HepG2 (cell line): ENCODE results near the gene TCF25. TPM values are rescaled to one million over a fixed set of nuclear protein-coding genes. Genes with fewer than 3 reads are reported as not detected.

ENCODE experiments used
- CSRNP1 ChIP-seq: sonication (generic); formaldehyde crosslinking; IDR thresholded peaks from 2 replicates; pipeline ENCODE4 v1.8.1; 2023; ENCODE audit warnings: mild to moderate bottlenecking, missing genetic modification reagents
- DRAP1 ChIP-seq: IDR thresholded peaks from 2 replicates; pipeline ENCODE4 v1.6.1; 2016; ENCODE audit warnings: missing genetic modification reagents, missing compliant biosample characterization
- GTF2F1 ChIP-seq: fragments of 150-350 bp; IDR thresholded peaks from 2 replicates; pipeline ENCODE4 v1.6.1; 2014; ENCODE audit warnings: low read length
- HNRNPH1 ChIP-seq: fragments of 200-400 bp; formaldehyde crosslinking; optimal IDR thresholded peaks from 2 replicates; pipeline ENCODE3; 2017; ENCODE audit warnings: mild to moderate bottlenecking, low read depth, low read length
- KDM4B ChIP-seq: sonication (generic); formaldehyde crosslinking; IDR thresholded peaks from 2 replicates; pipeline ENCODE4 v1.4.0; 2020; ENCODE audit warnings: missing genetic modification reagents
- KMT2A ChIP-seq: sonication (generic); formaldehyde crosslinking; IDR thresholded peaks from 2 replicates; pipeline ENCODE4 v1.4.0; 2020; ENCODE audit warnings: missing genetic modification reagents
- RBFOX2 ChIP-seq: fragments of 200-400 bp; formaldehyde crosslinking; IDR thresholded peaks from 2 replicates; pipeline ENCODE4 v1.6.1; 2017; ENCODE audit warnings: low read depth, mild to moderate bottlenecking, low read length
- REST ChIP-seq, 2 experiments: IDR thresholded peaks; 2 replicates each; pipeline ENCODE4 v1.6.1; 2011 to 2012; ENCODE audit warnings: low read length in 2 of 2, borderline replicate concordance in 1 of 2, low read depth in 1 of 2, mild to moderate bottlenecking in 1 of 2, moderate library complexity in 1 of 2
- SP140L ChIP-seq: sonication (generic); formaldehyde crosslinking; IDR thresholded peaks from 2 replicates; pipeline ENCODE4 v1.4.0; 2020; ENCODE audit warnings: missing genetic modification reagents, borderline replicate concordance
- TFDP2 ChIP-seq: sonication (generic); formaldehyde crosslinking; IDR thresholded peaks from 2 replicates; pipeline ENCODE4 v1.4.0; 2020; ENCODE audit warnings: missing genetic modification reagents
- THAP11 ChIP-seq: IDR thresholded peaks from 2 replicates; pipeline ENCODE4 v1.6.1; 2016; ENCODE audit warnings: missing biosample characterization, missing genetic modification reagents
- ZNF275 ChIP-seq: sonication (generic); formaldehyde crosslinking; IDR thresholded peaks from 2 replicates; pipeline ENCODE4 v1.8.0; 2022; ENCODE audit warnings: missing genetic modification reagents, mild to moderate bottlenecking, inconsistent platforms, borderline replicate concordance
- ZNF572 ChIP-seq: sonication (generic); formaldehyde crosslinking; IDR thresholded peaks from 2 replicates; pipeline ENCODE4 v1.5.1; 2020; ENCODE audit warnings: mild to moderate bottlenecking, missing genetic modification reagents
- ZNF83 ChIP-seq: sonication (generic); formaldehyde crosslinking; IDR thresholded peaks from 2 replicates; pipeline ENCODE4 v1.4.0; 2020; ENCODE audit warnings: missing genetic modification reagents, mild to moderate bottlenecking, borderline replicate concordance
- ZSCAN9 ChIP-seq: IDR thresholded peaks from 2 replicates; pipeline ENCODE4 v1.6.1; 2016; ENCODE audit warnings: borderline replicate concordance
- polyA plus RNA-seq, 8 experiments: library from polyadenylated mRNA; depleted of rRNA in 3 of 8; stranded (reverse) in 7 of 8; unstranded in 1 of 8; fragments of >200 nt; fragmentation: Illumina TruSeq in 4 of 8; extraction: Trizol in 4 of 8; gene quantifications; 2 replicates each; pipeline versions ENCODE4 v1.2.1 to v1.2.3, GENCODE V29; 2011 to 2016; ENCODE audit warnings: low read depth in 4 of 8, missing spikeins in 1 of 8, mixed read lengths in 1 of 8; ENCODE audit not compliant: insufficient read depth in 1 of 8
- total RNA-seq, 5 experiments: library from RNA; depleted of rRNA; stranded (reverse); fragments of >200 nt; fragmentation: Illumina TruSeq; extraction: Trizol; gene quantifications; 2 replicates each; pipeline ENCODE4 v1.2.3, GENCODE V29; 2016; ENCODE audit warnings: low read depth in 1 of 5
- TF ChIP-seq, protein P1 (sequence below): sonication (generic); formaldehyde crosslinking; conservative IDR thresholded peaks from 2 replicates; pipeline ENCODE4 v1.5.0; 2020; ENCODE audit warnings: missing genetic modification reagents
- TF ChIP-seq, protein P2 (sequence below): IDR thresholded peaks from 2 replicates; pipeline ENCODE4 v1.6.1; 2016; ENCODE audit warnings: missing compliant biosample characterization, missing genetic modification reagents, borderline replicate concordance

Gene TCF25
- total and polyA plus RNA-seq, 2 of the 13 experiments (the other 11 are each of a cell fraction or from before 2014, with no cell fraction given), result 138 to 206 TPM

GRCh38 chr16:89922884-89923639 is 49.7 kb downstream of the TCF25 start, which contains the start of gene TUBB3 (continued):
- TF ChIP-seq, protein P1, sequence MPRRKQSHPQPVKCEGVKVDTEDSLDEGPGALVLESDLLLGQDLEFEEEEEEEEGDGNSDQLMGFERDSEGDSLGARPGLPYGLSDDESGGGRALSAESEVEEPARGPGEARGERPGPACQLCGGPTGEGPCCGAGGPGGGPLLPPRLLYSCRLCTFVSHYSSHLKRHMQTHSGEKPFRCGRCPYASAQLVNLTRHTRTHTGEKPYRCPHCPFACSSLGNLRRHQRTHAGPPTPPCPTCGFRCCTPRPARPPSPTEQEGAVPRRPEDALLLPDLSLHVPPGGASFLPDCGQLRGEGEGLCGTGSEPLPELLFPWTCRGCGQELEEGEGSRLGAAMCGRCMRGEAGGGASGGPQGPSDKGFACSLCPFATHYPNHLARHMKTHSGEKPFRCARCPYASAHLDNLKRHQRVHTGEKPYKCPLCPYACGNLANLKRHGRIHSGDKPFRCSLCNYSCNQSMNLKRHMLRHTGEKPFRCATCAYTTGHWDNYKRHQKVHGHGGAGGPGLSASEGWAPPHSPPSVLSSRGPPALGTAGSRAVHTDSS (CRISPR knock-in tag), result no peak
- TF ChIP-seq DRAP1 (CRISPR knock-in tag), result peak; percentile 91
- no peak for TF ChIP-seq KMT2A (CRISPR knock-in tag)
- peak in 1 of 2 experiments; percentile 48; a peak in 1 of 4 replicates for TF ChIP-seq REST (IDR thresholded peaks at IDR 0.05; ENCODE audit: borderline replicate concordance in 1 of 2, low read depth in 1 of 2, low read length in 2 of 2)
- TF ChIP-seq, protein P2, sequence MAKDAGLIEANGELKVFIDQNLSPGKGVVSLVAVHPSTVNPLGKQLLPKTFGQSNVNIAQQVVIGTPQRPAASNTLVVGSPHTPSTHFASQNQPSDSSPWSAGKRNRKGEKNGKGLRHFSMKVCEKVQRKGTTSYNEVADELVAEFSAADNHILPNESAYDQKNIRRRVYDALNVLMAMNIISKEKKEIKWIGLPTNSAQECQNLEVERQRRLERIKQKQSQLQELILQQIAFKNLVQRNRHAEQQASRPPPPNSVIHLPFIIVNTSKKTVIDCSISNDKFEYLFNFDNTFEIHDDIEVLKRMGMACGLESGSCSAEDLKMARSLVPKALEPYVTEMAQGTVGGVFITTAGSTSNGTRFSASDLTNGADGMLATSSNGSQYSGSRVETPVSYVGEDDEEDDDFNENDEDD (CRISPR knock-in tag), result peak; percentile 60; the same call in 1 of the 2 replicates
- 0 out of 2 replicates have a peak, but pooled peaks have one; percentile 44 for TF ChIP-seq GTF2F1
- no peak for TF ChIP-seq CSRNP1 (CRISPR knock-in tag)
- TF ChIP-seq RBFOX2, result peak; percentile 94
- 0 out of 2 replicates have a peak, but pooled peaks have one; percentile 0 for TF ChIP-seq TFDP2 (CRISPR knock-in tag)
- TF ChIP-seq HNRNPH1, result peak; percentile 9
- no peak for TF ChIP-seq ZSCAN9 (CRISPR knock-in tag)
- 0 out of 2 replicates have a peak, but pooled peaks have one; percentile 61 for TF ChIP-seq ZNF572 (CRISPR knock-in tag)
- no peak; the same call in 1 of the 2 replicates for TF ChIP-seq THAP11 (CRISPR knock-in tag)
- TF ChIP-seq SP140L (CRISPR knock-in tag), result no peak
- 0 out of 2 replicates have a peak, but pooled peaks have one; percentile 26 for TF ChIP-seq KDM4B (CRISPR knock-in tag)
- TF ChIP-seq ZNF275 (CRISPR knock-in tag), result no peak
- TF ChIP-seq ZNF83 (CRISPR knock-in tag), result no peak
